NCI-H446 (cell line): ENCODE results near the gene RPS28.
"Not testable (repeated sequence)": the region's sequence is repeated elsewhere in the genome, so short reads cannot be mapped to it uniquely, and the experiment has no call there.

Experiments
- DNase-seq, 2 experiments: peaks; one replicate each; lab custom pipeline; 2025; lab: John Stamatoyannopoulos, UW

Gene RPS28

GRCh38 chr19:8320564-8321066 is 681 bp upstream of the RPS28 start:
- no peak for DNase-seq

GRCh38 chr19:8321986-8322637 is 816 bp downstream of the RPS28 start:
- DNase-seq, result no peak

GRCh38 chr19:8322638-8322997 is 1.3 kb downstream of the RPS28 start:
- DNase-seq, result no peak

GRCh38 chr19:8323781-8324185 is 2.5 kb downstream of the RPS28 start:
- DNase-seq, result no peak

- no peak for DNase-seq
These were observed 3.1 kb downstream of the RPS28 start for GRCh38 chr19:8324186-8325050.

- DNase-seq, result no peak
These were observed 4.2 kb downstream of the RPS28 start for GRCh38 chr19:8325454-8325853.

GRCh38 chr19:8329996-8330395 is 8.7 kb downstream of the RPS28 start:
- DNase-seq, result no peak

GRCh38 chr19:8331263-8331845 is 10.1 kb downstream of the RPS28 start:
- DNase-seq, result no peak

- DNase-seq, result no peak
These were observed 11.9 kb downstream of the RPS28 start for GRCh38 chr19:8332976-8333766.

- DNase-seq, result no peak
These were observed 12.6 kb downstream of the RPS28 start for GRCh38 chr19:8333767-8334457.

GRCh38 chr19:8334458-8335342 is 13.4 kb downstream of the RPS28 start:
- peak in 1 of 2 experiments; percentile 66 for DNase-seq

- no peak for DNase-seq
These were observed 14.2 kb downstream of the RPS28 start for GRCh38 chr19:8335343-8336071.

GRCh38 chr19:8336072-8336569 is 14.8 kb downstream of the RPS28 start:
- DNase-seq, result no peak

- no peak for DNase-seq
These were observed 15.4 kb downstream of the RPS28 start for GRCh38 chr19:8336660-8337059.

GRCh38 chr19:8337728-8338127 is 16.4 kb downstream of the RPS28 start:
- no peak for DNase-seq

GRCh38 chr19:8338835-8339234 is 17.5 kb downstream of the RPS28 start:
- no peak for DNase-seq

GRCh38 chr19:8340341-8341096 is 19.2 kb downstream of the RPS28 start:
- no peak for DNase-seq

GRCh38 chr19:8341504-8341903 is 20.2 kb downstream of the RPS28 start:
- not testable (repeated sequence) for DNase-seq

- no peak for DNase-seq
These were observed 21.0 kb downstream of the RPS28 start for GRCh38 chr19:8342316-8342683.
